ENCODE measurements around the gene SIGLEC8. TPM values are rescaled to one million over a fixed set of nuclear protein-coding genes. Genes with fewer than 3 reads are reported as not detected.

SIGLEC8 gene
- total and polyA plus RNA-seq, 2 of the 8 experiments (the other 6 are each of a cell fraction or from before 2014, with no cell fraction given) = not detected

- TF ChIP-seq BCL11A (IDR thresholded peaks at IDR 0.05; ENCODE audit: low read depth in 2 of 2, low read length in 2 of 2) = no peak
These were observed 31.1 kb downstream of the SIGLEC8 start (continued) for GRCh38 chr19:51427201-51427600.

All from H1 (cell line).